ENCODE data around the gene TBRG1.

- TF ChIP-seq CTCF (conservative IDR thresholded peaks at IDR 0.05; ENCODE audit: low read length) (no peak), EZH2phosphoT487 (IDR thresholded peaks at IDR 0.05; ENCODE audit: borderline replicate concordance, low read depth, low read length) (no peak)
Measured at GRCh38 chr11:124602193-124602592, 20.5 kb upstream of the TBRG1 start.
